ENCODE data around the gene L3MBTL4. TPM values are rescaled to one million over a fixed set of nuclear protein-coding genes. Genes with fewer than 3 reads are reported as not detected.

The L3MBTL4 gene
- polyA plus RNA-seq, 1 of the 3 experiments (the other 2 are of a cell fraction): 0.02 TPM

DNA sequence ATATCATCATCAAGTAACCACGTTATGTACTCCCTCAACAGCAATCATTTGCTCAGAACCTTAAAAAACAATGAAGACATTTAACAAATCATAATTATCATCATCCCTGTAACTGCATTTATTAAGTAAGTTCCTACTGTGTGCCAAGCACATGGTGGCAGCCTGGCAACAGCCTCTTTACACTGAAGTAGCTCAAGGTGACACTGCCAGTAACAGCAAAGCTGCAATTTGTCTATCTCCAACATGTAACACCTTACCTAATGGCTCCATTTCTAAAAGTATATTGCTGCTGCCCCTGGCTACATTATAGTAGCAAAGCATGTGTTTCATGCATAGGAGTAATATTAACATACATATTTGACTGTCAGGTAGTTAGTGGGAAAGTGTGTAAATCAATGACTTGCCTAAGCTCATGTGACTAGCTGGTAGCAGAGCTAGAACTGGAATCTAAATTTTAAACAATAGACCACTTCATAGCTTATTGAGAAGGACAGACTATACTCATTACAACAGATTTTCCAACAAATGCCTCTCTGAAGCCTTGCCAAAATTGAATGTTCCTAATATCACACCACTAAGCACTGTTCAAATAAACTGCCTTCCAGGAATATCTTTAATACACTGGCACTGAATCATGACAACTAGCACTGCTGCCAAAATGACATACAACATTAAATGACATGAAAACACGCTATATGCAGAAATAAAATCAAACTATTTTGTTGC, 86.7 kb downstream of the L3MBTL4 start:
- Histone ChIP-seq H3K9me2 (no peaks in the 10 kb centered on the region), H3K9ac (no peak overlapping the region), H3K27ac (ENCODE audit: low read depth in 2 of 2, low read length in 1 of 2) (no peak overlapping the region), H3K9me3 (no peaks in the 10 kb centered on the region), H3K27me3 (ENCODE audit: insufficient read depth) (no peaks in the 10 kb centered on the region), H3K4me2 (no peak overlapping the region), H3K36me3 (replicated peaks in 1 of 2; ENCODE audit: control insufficient read depth in 1 of 2, insufficient read depth in 2 of 2, low read length in 1 of 2) (no peaks in the 10 kb centered on the region), H4K20me1 (ENCODE audit: insufficient read depth) (no peaks in the 10 kb centered on the region), H2AFZ (ENCODE audit: low read depth) (no peak overlapping the region), H3K4me1 (ENCODE audit: control insufficient read depth in 1 of 2, insufficient read depth in 2 of 2, low read depth in 1 of 2, low read length in 1 of 2) (no peaks in the 10 kb centered on the region), H3K79me2 (ENCODE audit: insufficient read depth) (no peaks in the 10 kb centered on the region), H3K4me3 (ENCODE audit: low read depth in 2 of 2, low read length in 1 of 2) (no peak overlapping the region), H3F3A (replicated peaks; ENCODE audit: insufficient read depth) (no peaks in the 10 kb centered on the region)
- 23% methylated on average over 2 of the region's 2 CpGs for WGBS (ENCODE audit: low lambda C conversion rate)
- TF ChIP-seq, protein P1, sequence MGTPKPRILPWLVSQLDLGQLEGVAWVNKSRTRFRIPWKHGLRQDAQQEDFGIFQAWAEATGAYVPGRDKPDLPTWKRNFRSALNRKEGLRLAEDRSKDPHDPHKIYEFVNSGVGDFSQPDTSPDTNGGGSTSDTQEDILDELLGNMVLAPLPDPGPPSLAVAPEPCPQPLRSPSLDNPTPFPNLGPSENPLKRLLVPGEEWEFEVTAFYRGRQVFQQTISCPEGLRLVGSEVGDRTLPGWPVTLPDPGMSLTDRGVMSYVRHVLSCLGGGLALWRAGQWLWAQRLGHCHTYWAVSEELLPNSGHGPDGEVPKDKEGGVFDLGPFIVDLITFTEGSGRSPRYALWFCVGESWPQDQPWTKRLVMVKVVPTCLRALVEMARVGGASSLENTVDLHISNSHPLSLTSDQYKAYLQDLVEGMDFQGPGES (IDR thresholded peaks at IDR 0.05; ENCODE audit: low read depth, low read length): no peak
- no peak for TF ChIP-seq NFIC (IDR thresholded peaks at IDR 0.05; ENCODE audit: borderline replicate concordance)
- no peak for TF ChIP-seq FOSL2 (IDR thresholded peaks at IDR 0.05; ENCODE audit: borderline replicate concordance, low read depth)
- TF ChIP-seq TEAD4 (IDR thresholded peaks at IDR 0.05; ENCODE audit: borderline replicate concordance, insufficient read depth): no peak
- no peak for TF ChIP-seq FOXM1 (IDR thresholded peaks at IDR 0.05; ENCODE audit: low read depth)
- TF ChIP-seq GABPA (IDR thresholded peaks at IDR 0.05; ENCODE audit: low read depth): no peak
- TF ChIP-seq SIN3A (IDR thresholded peaks at IDR 0.05; ENCODE audit: borderline replicate concordance, low read depth, low read length): no peak
- TF ChIP-seq RFX5 (IDR thresholded peaks at IDR 0.05; ENCODE audit: low read length): no peak
- no peak for TF ChIP-seq TAF1 (IDR thresholded peaks at IDR 0.05; ENCODE audit: borderline replicate concordance, low read depth, low read length)
- TF ChIP-seq CHD2 (IDR thresholded peaks at IDR 0.05; ENCODE audit: low read length, partially characterized antibody): no peak
- no peak for TF ChIP-seq YY1 (IDR thresholded peaks at IDR 0.05; ENCODE audit: low read depth)
- TF ChIP-seq, protein P2, sequence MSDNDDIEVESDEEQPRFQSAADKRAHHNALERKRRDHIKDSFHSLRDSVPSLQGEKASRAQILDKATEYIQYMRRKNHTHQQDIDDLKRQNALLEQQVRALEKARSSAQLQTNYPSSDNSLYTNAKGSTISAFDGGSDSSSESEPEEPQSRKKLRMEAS (IDR thresholded peaks at IDR 0.05; ENCODE audit: low read depth): no peak
- no peak for TF ChIP-seq RXRA (IDR thresholded peaks at IDR 0.05; ENCODE audit: borderline replicate concordance, low read depth)
- ChIA-PET CTCF (no interaction called here), POLR2A (no interaction called here)
- DNase-seq: no peak

DNA sequence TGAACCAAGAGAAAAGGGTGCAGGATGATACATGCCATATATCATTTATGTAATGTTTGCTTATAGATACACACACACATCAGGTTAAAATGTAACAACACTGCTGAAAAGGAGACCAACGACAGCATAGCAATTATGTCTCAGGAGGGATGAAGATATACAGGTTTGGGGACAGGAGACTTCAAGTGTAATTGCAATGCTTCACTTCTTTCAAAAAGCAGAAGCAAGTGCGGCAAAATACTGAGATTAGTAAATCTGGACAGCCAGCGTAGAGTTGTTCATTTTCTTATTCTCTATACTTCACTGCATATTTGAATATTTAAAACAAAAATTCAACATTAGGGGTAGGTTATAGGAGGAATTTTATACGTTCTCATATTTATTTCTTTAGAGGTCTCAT, 87.2 kb downstream of the L3MBTL4 start:
- no peak overlapping the region for H3K9ac ChIP-seq
- ChIA-PET POLR2A (no interaction called here), CTCF (no interaction called here)
- TF ChIP-seq, protein P3, sequence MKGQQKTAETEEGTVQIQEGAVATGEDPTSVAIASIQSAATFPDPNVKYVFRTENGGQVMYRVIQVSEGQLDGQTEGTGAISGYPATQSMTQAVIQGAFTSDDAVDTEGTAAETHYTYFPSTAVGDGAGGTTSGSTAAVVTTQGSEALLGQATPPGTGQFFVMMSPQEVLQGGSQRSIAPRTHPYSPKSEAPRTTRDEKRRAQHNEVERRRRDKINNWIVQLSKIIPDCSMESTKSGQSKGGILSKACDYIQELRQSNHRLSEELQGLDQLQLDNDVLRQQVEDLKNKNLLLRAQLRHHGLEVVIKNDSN (IDR thresholded peaks at IDR 0.05; ENCODE audit: borderline replicate concordance, low read depth): no peak
- no peak for TF ChIP-seq RFX5 (IDR thresholded peaks at IDR 0.05; ENCODE audit: low read length)
- TF ChIP-seq RXRA (IDR thresholded peaks at IDR 0.05; ENCODE audit: borderline replicate concordance, low read depth): no peak
- TF ChIP-seq FOSL2 (IDR thresholded peaks at IDR 0.05; ENCODE audit: borderline replicate concordance, low read depth): no peak
- no peak for TF ChIP-seq NFIC (IDR thresholded peaks at IDR 0.05; ENCODE audit: borderline replicate concordance)
- TF ChIP-seq RAD21 (IDR thresholded peaks at IDR 0.05; ENCODE audit: low read length): no peak
- DNase-seq: no peak
- no peaks in the 10 kb centered on the region for H3K27me3 ChIP-seq (ENCODE audit: insufficient read depth)
- no peak overlapping the region for H3K4me2 ChIP-seq
- no peaks in the 10 kb centered on the region for H3K36me3 ChIP-seq (replicated peaks in 1 of 2; ENCODE audit: control insufficient read depth in 1 of 2, insufficient read depth in 2 of 2, low read length in 1 of 2)
- no peak overlapping the region for H3K4me3 ChIP-seq (ENCODE audit: low read depth in 2 of 2, low read length in 1 of 2)
- H3K27ac ChIP-seq (ENCODE audit: low read depth in 2 of 2, low read length in 1 of 2): no peak overlapping the region
- H3K9me3 ChIP-seq: no peaks in the 10 kb centered on the region
- no peaks in the 10 kb centered on the region for H3F3A ChIP-seq (replicated peaks; ENCODE audit: insufficient read depth)
- no peak overlapping the region for H2AFZ ChIP-seq (ENCODE audit: low read depth)
- H3K4me1 ChIP-seq (ENCODE audit: control insufficient read depth in 1 of 2, insufficient read depth in 2 of 2, low read depth in 1 of 2, low read length in 1 of 2): no peaks in the 10 kb centered on the region
- 40% methylated on average over 4 of the region's 4 CpGs for WGBS (ENCODE audit: low lambda C conversion rate)
- no peaks in the 10 kb centered on the region for H4K20me1 ChIP-seq (ENCODE audit: insufficient read depth)
- H3K9me2 ChIP-seq: no peaks in the 10 kb centered on the region
- H3K79me2 ChIP-seq (ENCODE audit: insufficient read depth): no peaks in the 10 kb centered on the region

Measured in SK-N-SH (cell line).